Heart left ventricle (tissue), 13 donors: Measurements from ENCODE around the gene CNTRL.

Experiments
- POLR2A ChIP-seq, 2 donors: fragments of 450-650 bp; IDR thresholded peaks; one replicate each; pipeline ENCODE4 v1.6.1; 2017; ENCODE audit warnings: antibody characterized with exemption in 2 of 2, mild to moderate bottlenecking in 2 of 2, moderate library complexity in 2 of 2
- TF ChIP-seq, protein P1 (sequence below), 12 donors: fragments of 200-600 bp; sonication (generic) in 4 of 12; IDR thresholded peaks; one replicate each; pipeline versions ENCODE4 v1.5.0 to v1.8.0; 2018 to 2022; ENCODE audit warnings: antibody characterized with exemption in 12 of 12, mild to moderate bottlenecking in 5 of 12
- donor health status: ischemic (EF 13 %, LVEDD 7.1; RV severe dilation, severe dysfunction).
- donor health status: DM: no; HTN: yes; CAD: no.
- donor health status: DM: no; HTN: no; CAD: no.
- donor health status: ischemic (EF 25% LVEDD 6.9; RV normal size, moderate dysfunction).
- donor health status: ischemic (EF 25% LVEDD 5.7; RV mildly dilated, moderate dysfunction).
- donor health status: ischemic (EF 35%, LVEDD 5.7; RV mildly dilated, moderate dysfunction).
- donor health status: nonischemic (EF 11% LVEDD 7.7; RV severe dilation, severe dysfunction).
- donor health status: DM: yes; HTN: yes; CAD: no.
- donor health status: PGD.
- donor health status: ischemic (EF 29% LVEDD 5.4; RV normal size, mild dysfunction).
- donor health status: nonischemic (EF 23%, LVEDD 6.1; RV moderate dilation, normal function).

DNA sequence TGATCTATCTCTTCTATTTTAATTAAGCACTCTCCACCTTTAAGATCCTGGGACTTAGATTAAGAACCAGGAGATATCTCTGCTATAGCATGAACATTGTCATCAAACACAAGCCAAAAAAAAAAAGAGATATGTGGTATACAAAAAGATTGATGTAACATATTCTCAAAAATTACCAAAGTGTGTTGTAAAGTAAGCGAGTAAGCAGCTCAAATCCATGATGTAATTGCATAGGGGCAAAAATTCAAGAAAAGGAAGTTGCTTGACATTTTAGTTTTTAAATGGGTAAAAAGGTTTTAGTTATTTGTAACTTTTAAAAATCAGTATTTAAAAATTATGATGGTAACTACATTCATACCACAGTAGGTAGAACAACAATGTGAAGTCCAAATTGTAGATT is 40.7 kb downstream of the CNTRL start:
- TF ChIP-seq, protein P1, sequence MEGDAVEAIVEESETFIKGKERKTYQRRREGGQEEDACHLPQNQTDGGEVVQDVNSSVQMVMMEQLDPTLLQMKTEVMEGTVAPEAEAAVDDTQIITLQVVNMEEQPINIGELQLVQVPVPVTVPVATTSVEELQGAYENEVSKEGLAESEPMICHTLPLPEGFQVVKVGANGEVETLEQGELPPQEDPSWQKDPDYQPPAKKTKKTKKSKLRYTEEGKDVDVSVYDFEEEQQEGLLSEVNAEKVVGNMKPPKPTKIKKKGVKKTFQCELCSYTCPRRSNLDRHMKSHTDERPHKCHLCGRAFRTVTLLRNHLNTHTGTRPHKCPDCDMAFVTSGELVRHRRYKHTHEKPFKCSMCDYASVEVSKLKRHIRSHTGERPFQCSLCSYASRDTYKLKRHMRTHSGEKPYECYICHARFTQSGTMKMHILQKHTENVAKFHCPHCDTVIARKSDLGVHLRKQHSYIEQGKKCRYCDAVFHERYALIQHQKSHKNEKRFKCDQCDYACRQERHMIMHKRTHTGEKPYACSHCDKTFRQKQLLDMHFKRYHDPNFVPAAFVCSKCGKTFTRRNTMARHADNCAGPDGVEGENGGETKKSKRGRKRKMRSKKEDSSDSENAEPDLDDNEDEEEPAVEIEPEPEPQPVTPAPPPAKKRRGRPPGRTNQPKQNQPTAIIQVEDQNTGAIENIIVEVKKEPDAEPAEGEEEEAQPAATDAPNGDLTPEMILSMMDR (IDR thresholded peaks at IDR 0.05), result no peak
- TF ChIP-seq POLR2A (IDR thresholded peaks at IDR 0.05), result no peak
